SK-N-DZ (cell line): ENCODE results near the gene RBM5.

ENCODE experiments used
- DNase-seq: peaks from one replicate; pipeline ENCODE4 v3.0.0-alpha.2; 2015; ENCODE audit warnings: low spot score

Gene RBM5

DNA sequence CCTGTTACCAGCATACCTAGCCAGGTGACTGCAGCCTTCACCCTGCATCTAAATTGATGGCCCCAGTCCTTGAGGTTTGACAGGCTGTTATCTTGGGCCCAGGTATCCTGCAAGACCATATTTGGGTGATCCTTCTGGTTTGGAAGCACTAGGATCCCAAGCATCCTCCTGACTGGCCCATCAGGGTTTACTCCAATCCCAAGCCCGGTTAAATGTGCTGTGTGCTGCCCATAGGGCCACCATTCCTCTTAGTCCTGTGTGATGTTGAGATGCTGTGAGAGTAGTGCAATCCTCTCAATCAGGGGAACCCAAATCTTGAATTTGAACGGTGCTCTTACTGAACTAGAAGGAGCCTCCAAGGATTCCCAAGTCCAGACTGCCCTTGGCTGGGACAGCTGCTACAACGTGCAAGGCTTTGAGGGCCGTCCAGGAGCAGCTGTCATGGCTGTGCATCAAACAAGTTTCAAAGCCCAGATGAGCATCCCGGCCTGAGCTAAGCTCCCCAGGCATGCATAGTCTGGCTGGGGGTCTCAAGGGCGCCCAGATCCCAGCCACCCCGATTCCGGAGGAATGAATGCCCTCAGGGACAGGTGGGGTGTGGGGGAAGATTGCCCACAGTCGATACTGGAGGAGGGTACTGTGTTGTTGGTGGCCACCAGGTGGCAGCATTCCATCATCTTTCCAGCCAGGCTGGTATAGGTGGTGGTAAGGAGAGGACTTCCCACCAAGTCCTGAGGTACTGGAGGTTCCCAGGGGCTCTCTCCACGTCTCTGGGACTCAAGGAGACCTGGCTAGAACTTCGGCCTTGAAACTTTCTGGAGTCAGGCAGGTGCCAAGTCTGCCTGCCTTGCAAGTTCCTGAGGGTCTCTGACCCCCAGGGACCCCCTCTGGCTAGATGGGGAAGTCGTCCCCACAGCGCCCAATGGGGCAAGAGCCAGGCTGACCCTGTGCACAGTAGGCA lies 32.6 kb downstream of the RBM5 start:
- peak; percentile 78 for DNase-seq

DNA sequence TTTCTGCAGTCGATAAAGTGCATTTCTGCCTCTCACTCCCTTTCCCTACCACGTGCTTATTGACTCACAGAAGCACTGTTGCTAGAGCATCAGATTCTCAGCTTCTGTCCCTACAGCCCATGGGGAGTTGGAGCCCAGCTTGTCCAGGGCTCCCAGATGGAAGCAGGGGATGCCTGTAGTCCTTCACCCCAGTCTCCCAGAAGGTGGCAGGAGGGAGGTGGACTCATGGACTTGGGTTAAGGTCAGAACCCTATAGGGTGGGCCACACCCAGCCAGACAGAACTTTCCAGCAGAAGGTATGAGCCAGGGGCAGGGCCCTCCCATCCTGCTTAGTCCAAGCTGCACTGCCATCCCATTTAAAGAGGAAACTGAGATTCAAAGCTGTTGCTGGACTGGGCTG lies 33.4 kb downstream of the RBM5 start:
- no peak for DNase-seq

DNA sequence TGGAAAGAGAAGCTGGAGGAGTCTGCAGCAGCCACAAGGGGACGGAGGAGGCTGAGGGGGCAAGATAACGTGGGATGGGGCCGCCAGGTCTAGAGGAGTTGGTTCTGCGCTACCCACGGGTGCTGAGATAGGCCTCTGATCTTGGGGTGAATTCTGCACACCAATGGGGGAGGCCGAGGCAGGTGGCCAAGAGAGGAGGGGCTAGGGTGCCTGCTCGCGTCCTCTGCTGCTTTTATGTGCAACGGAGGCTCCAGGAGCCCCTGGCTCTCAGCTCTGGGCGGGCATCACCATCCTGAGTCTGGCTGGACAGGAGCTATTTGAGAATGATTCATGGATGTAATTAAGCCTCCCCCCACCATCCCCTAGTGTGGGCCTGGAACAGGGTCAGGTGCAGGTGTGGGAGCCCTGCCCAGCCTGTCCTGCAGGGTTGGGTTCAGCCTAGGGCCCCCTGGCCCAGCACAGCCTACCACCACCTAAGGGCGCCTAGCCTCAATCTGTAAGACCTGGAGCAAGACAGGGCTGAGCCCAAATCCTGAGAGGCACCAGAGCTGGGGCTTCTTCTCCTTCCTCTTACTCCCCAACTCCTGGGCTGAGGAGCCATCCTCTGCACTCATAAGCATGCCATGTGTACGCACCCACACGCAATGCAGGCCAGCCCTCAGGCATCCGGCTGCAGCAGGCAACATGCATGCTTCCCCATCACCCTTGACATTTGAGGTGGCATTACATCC lies 34.1 kb downstream of the RBM5 start:
- no peak for DNase-seq

DNA sequence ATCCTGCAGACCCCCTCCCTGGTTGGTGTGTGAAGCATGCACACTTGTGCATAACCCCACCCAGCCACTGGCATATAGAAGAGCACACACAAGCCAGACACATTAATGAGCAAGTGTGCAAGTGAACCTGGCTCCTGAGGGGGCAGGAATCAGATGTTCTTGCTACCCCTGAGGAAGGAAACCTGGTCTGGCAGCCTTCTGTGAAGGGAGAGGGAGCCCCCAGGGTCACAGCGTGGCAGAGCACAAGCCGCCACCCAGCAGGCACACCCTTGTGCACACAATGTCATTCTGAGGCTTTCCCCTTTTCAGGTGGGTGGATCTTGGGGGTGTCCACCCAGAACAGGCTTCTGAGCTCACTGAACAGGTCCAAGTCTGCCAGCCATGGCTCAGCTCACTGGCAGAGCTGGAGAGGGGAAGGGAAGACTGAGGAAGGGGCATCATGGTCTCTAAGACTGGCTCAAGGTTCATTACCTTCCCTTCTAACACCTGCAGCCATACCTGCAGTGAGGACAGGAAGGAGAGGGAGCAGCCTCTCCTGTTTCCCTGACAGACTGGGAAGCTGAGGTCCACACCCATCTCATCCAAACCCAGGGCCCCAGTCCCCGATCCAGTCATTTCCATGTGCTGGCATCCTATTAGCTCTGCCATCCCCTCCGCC lies 34.8 kb downstream of the RBM5 start:
- no peak for DNase-seq

DNA sequence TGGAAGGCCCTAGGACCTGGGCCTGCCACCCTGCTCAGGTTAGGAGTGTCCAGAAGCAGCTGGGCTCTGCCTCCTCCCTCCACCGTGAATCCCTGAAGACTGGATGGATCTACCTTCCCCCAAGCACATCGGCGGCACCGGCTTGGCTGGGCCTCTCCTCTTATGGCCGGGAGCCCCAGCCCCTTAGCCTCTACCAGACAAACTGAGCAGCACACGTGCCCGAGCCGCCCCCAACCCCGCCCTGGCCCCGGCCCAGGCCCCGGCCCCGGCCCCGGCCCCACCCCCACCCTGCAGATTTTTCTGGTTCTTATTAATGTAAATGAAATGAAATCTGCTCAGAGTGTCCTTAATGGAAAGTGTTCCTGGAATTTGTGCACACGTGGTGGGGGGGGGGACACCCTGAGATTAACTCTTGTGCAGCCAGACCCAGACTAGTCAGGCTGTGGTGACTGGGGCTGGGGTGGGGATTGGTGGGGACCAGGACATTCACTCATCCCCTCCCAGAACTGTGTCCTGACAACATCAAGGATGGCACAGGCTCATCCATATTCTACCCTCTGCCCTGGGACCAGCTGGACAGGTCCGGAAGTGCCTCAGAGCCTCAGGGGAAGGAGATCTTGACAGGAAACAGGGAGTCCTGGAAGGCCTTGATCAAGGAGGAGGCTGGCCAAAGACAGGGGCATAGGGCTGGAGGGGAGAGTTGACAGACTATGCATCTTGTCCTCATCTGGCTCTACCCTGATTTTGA lies 35.5 kb downstream of the RBM5 start:
- DNase-seq, result peak; percentile 59

DNA sequence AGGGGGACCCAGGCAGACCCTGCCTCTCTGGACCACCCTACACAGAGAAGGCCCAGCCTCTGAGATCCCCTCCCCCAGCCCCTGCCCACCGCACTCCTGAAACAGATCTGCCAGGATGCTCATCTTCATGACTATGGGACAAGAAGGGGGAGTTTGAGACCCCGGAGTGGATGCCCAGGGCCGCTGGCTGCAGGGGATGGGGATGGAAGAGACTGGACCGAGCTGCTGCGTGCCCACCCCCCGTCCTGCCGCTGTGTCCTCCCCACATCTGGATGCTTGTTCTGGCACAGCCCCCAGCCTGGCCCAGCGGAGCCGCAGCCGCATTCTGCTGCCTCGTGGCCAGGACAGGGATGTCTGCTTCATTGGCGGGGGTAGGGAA lies 36.1 kb downstream of the RBM5 start:
- DNase-seq, result no peak

DNA sequence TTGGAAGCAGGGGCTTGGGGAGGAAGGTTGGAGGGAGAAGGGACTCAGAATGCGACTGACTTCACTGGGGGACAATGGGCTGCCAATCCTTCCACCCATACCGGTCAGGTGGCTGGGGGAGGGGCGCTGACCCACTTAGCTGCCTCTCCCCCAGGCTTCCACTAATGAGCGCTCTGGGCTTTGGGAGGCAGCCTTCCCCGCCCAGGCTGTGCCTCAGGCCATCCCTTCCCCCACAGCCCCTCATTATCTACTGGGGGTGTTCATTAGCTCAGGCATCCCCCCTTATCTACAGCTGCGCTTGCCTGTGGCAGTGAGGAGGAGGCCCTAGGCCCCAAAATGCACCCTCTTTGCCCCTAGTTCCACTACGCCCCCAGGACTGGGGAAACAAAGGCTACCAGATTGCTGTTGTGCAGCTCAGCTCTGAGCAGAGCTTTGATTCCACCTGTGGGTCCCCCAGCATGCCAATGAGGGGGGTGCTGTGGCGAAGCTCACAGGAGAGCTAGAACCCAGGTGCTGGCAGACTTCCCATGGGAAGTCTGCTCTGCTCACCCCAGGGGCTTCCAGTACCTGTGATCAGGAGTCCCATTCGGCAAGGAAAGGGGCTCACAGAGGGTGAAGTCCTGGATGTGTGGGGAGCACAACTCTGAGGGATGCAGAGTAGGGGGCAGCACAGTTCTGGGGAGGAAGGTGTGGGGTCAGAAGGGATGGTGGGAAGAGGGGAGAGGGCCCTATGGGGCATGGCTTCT lies 37.0 kb downstream of the RBM5 start:
- no peak for DNase-seq

DNA sequence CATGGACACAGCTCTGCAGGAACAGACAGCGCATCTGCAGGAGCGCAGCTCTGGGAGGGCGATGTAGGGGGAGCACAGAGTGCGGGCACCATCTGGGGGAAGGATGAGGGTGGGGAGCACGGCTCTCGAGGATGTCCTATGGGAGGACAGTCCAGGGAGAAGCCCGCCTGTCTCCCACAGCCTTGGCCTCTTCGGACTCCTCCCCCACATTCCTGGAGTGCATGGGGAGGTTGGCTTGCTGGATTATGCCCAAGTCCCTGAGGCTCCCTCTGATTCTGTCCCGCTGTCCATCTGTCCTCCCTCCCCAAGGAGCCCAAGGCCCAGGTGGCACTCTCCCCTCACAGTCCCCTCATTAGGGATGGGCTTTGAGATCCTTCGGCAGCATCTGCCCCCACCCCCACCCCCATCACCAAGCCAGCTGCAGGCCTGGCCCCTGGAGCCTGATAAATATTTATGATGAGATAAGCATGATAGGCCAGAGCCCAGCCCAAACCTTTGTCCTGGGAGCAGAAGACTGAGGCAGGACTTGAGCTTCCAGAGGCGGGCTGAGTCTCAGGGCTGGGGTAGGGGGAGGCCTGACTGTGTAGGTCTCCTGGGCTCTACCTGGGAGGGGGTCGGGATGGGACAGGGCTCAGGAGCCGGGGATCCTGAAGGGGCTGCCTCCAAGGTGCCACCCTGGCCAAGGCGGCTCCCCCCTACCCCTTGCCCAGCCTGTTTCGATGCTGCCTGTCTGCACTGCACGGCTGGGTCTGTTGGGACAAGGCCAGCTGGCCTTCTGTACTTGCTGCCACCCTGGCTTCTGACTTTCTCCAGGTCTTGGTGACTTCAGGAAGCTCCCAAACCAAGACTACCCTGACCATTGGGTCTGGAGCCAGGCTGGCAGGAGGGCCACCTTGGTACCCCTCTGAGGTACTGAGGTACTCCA lies 37.8 kb downstream of the RBM5 start:
- peak; percentile 46 for DNase-seq

DNA sequence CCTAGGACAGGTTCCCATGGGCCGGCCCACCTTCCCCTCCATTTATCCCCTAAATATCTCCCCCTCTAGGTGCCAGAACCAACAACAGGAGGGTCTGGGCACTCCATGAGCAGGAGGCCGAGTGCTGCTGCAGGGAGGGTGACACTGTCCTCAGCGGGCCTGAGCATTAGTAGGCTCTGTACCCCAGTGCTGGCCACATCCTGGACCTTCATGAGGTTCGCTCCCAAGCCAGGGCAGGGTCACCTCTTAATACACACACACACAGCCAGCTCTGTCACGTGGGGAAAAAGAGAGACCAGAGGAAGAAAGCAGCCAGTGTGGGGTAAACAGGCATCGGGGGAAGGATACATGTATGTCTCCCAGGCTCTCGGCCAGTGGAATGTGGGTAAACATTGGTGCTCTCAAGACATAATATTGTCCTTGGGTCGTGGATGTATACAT lies 38.6 kb downstream of the RBM5 start:
- no peak for DNase-seq

DNA sequence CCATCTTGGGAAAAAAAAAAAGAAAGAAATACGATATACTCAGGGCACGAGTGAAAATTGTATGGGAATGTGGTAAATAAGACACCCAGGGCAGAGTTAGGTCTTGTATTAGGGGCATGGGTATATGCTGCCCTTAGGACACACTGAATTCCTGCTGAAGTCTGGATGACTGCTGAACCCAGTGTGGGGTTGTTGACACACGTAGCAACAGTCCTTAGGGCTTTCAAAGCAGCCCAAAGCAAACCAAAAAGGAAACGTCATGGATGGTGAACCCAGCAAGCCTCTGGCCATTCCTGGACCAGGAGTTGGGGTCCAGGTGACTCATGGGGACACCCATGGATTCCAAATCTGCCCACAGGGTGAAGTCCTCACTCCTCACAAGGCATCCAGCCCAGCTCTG lies 39.3 kb downstream of the RBM5 start:
- DNase-seq, result no peak

DNA sequence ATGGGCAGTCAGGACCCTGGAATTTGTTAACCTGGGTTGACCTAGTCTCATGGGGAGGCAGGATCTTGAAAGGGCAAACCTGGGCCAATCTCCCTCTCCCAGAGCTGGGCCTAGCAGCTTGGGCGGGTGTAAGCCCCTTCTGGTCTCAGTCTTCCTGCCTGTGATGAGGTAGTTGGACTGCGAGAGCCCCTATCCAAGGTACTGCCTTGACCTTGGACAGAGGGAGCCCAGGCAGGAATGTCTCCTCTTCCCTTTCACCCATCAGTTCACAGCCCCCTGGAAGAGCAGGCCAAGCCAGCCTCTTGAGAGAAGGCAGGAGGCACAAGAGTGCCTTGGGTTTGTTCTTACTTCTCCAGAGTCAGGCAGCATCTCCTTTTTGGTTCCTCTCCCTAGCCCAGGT lies 41.7 kb downstream of the RBM5 start:
- DNase-seq, result no peak

DNA sequence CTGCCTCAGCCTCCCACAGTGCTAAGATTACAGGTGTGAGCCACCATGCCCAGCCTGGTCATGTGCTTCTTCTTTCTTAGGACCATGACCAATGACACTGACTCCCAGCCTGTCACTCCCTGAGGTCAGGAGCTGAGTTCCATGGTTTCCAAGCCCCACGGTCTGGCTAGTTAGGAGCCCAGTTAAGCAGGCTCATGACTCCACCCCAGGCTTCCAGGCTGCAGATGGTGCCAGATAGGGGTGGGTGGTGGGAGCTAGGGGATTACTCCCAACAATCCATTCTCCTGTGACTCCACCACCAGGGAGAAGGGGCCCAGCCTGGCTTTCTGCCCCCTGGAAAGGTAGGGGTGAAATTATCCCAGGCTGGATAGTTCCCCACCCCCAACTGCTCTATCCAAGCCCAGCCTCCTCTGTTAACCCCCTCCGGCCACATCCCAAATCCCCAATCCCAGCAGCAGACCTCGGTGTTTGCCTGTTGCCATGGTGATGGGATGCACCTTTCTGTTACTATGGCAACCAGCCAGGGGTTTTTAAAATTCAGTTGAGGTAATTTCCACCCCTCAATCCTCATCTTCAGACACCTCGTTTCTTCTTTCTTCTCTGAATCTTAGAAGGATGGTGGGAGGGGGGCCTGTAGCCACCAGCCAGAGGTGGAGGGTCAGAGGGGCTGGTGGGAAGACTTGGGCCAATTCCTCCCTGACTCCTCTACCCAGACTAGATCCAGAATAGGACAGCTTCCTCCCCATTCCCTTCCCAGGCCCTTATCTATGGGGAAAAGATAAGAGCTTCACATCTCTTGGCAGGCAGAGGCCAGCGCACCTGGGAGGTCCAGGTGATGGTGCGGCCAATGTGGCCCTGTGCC lies 43.9 kb downstream of the RBM5 start:
- no peak for DNase-seq

DNA sequence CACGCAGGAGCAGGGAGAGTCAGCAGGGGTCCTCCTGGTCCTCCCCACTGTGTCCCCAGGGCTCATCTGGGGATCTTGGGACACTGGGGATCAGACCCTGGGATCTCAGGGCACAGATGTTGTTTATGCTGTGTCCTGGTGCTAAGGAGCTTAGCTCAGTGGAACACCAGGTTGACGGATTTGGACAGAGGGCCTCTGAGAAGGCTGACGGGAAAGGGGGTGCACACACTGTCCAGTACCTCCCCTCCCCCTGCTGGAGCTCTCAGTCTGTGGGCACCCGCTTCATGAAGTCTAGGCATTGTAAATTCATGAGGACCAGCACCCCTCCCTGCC lies 44.5 kb downstream of the RBM5 start:
- no peak for DNase-seq

DNA sequence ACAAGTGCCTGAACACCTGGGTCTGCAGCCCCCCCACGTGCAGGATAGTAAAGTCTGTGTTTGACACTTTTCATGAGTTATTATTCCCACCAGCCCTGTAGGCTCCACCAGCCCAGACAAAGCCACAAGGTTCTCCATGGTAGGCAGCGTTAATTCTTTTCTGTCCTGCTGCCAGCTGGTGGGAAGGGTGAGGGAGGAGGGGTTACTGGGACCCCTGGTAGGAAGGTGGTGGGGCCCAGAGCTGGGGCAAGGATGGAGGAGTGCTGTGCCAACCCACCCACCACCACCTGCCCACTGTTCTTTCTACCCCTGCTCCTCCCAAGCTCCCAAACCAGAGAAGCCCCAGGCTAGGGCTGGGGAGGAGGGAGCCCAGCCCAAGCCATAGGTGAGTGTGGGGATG lies 45.6 kb downstream of the RBM5 start:
- DNase-seq, result no peak

DNA sequence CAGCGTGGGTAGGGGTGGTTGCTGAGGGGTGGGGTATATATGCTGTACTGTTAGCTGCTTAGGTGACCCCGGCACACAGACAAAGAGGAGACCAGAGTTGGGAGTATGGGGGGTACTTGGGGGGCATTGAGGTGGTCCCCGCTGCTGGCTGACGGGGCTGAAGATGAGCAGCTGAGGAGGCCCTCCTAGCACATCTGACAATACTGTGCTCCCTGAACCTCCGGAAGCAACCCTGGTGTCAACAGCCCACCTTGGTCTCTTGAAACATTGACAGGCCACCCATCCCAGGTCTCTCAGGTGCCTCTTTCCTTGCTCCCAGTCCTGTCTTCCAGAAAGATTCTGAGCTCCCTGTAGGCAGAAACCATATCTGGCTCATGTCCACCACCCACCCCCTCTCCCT lies 47.2 kb downstream of the RBM5 start:
- DNase-seq, result no peak

DNA sequence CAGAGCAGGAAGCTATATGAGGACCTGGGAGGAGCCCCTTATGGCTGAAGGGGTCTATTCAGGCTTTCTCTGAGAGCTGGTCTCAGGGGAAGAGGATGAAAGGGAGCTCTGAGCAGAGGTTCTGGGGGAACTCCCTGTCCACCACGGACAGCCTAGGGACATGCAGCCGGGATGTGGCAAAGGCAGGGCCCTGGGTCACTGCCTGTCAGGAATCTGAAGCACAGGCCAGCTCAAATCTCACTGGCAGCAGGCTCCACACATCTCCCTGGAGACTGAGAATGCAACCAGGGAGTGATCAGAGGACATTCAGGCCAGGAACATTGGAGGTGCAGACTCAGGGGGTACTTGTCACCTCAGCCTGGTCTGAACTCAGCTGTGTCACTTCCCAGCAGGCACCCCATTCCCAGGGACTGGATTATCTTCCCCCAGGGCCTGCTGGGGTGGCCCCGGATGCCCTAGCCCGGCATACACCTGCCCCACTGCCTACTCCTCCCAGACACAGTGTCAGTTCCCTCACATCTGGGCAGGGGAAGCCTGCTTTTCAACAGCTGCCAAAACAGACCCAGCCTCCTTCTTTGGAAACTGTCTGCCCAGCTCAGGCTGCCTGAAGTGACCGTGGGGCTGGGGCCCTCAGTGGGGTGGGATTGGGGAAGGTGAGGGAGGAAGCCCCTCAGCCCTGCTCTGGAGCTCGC lies 48.1 kb downstream of the RBM5 start:
- DNase-seq, result no peak

DNA sequence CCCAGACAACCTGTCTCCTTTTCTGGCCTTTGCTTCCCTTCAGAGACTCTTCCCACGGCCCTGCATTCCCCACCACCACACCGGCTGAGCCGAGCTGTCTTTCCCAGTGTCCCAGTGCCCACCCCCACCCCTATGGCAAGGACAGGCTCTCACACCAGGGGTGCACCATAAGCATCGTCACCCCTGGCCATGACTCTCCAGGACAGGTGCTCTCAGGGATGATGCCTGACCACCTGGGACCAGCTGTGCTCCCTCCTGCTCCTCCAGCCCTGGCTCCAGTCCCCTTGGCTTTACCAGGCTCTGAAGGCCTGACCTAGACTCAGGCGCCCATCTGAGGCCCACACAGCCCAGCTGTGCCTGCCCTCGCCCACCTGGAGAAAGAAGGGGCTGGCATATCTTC lies 48.8 kb downstream of the RBM5 start:
- DNase-seq, result no peak
